HG02588 (cell line): Measurements from ENCODE around the gene TMC8.
A peak's percentile ranks its signal among the peaks of the same experiment; 100 is the strongest.
"Not testable (repeated sequence)": the region's sequence is repeated elsewhere in the genome, so short reads cannot be mapped to it uniquely, and the experiment has no call there.

Source experiments
- ATAC-seq: cut with Tn5 transposase; IDR thresholded peaks from one replicate; pipeline ENCODE4 v1.9.1; 2021; ENCODE audit warnings: mild to moderate bottlenecking, moderate library complexity; ENCODE audit not compliant: unreplicated experiment

The TMC8 gene

GRCh38 chr17:78133179-78133951 is 2.8 kb downstream of the TMC8 start:
- ATAC-seq, result no peak

DNA sequence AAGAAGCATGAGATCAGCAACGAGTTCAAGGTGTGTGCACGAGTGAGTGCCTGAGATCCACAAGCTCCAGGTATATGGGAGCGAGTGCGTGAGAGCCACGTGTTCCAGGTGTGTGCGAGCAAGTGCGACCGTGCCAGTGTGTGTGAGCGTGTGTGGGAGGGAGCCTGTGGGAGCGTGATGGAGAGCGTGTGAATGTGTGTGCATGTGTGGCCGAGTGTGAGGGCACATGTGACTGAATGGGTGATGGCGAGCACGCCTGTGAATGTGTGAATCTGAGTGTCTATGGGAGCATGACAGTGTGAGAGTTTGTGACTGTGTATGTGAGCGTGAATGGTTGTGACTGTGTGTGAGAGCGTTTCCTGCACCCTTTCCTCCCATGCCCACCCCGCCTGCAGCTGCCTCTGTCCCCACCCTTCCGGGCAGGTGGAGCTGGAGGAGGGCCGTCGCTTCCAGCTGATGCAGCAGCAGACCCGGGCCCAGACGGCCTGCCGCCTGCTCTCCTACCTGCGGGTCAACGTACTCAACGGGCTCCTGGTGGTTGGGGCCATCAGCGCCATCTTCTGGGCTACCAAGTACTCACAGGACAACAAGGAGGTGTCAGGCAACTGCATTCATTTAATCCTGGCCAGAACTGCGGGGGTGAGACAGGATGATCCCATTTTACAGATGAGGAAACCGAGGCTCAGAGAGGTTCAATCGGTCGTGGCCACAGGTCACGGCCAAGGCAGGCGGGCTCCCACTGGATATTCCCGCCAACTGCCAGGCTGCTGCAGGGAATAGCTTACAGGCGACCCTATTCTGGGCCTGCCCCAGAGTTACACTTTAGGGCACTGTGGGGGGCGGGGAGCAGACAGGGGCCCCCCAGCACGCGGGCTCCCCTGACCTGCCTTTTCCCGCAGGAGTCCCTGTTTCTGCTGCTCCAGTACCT is 3.7 kb downstream of the TMC8 start:
- no peak for ATAC-seq

DNA sequence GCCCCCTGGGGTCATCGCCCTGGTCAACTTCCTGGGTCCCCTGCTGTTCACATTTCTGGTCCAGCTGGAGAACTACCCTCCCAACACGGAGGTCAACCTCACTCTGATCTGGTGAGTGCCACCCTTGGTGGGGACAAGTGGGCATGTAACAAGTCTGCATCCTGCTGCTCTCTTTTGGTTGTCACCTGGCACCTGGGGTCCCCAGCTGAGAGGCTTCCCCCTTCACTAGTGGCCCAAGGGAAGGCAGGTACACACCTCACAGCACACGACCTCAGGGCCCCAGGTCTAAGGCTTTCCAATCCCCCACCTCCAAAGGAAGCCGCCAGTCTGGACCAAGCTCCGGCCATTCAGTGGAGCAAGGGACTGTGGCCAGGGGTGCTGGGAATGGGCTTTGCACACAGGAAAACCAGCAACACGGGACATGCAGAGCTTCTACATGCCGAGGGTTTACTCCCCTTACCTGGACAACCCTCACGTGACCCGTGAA is 4.4 kb downstream of the TMC8 start:
- ATAC-seq, result no peak

- no peak for ATAC-seq
Measured at GRCh38 chr17:78135858-78136500, 5.4 kb downstream of the TMC8 start.

DNA sequence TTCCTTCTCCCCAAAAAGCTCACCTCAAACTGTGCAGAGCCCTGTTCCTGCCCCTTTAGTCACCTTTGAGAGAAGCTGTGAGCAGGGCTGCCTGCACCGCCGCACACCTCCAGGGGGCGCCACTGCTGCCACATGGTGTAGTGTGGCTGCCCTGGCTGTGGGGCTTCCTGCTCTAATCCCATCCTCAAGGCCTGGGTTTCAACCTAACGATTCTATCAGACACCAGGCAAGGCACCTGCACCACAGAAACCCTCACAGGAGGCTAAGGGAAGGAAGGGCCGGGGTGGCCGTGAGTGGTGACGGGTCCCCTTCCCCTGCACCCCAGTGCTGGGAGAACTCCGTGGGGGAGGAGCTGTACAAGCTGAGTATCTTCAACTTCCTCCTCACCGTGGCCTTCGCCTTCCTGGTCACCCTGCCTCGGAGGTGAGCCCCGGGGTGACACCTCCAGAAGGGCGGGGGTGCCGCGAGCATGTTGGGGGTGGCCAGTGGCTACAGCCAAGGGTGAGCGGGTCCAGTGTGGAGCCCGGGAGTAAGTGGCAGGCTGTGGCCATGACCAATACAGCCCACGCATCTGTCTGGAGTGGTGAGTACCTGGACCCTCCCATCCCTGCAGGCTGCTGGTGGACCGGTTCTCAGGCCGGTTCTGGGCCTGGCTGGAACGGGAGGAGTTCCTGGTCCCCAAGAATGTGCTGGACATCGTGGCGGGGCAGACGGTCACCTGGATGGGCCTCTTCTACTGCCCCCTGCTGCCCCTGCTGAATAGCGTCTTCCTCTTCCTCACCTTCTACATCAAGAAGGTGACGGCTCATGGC is 7.0 kb downstream of the TMC8 start:
- ATAC-seq, result no peak

DNA sequence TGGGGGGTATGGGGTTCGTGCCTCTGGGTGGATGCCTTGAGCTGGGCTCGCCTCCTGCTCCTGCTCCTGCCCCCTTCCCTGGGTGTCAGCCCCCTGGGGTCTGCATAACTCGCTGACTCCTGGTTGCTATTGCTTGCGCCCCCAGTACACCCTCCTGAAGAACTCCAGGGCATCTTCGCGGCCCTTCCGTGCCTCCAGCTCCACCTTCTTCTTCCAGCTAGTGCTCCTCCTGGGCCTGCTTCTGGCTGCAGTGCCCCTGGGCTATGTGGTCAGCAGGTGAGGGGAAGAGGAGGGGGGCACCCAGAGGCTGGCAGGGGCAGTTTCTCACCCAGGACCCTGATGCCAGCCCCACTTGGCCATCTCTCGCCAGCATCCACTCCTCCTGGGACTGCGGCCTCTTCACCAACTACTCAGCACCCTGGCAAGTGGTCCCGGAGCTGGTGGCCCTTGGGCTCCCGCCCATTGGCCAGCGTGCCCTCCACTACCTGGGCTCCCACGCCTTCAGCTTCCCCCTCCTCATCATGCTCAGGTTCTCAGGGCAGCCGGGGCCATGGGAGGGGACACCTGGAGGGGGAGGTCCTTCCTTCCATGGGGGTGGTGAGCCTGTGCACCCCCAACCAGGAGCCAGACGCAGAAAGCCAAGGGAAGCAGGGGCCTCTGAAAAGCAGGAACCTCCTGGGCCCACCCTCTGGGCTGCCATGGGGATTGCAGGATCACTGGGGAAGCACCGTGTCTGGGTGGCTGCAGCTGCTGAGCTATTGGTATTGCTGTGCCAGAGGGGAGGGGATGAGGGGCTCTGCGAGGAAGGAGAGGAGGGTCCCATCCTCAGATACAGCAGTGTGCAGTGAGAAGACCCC is 7.9 kb downstream of the TMC8 start:
- no peak for ATAC-seq

DNA sequence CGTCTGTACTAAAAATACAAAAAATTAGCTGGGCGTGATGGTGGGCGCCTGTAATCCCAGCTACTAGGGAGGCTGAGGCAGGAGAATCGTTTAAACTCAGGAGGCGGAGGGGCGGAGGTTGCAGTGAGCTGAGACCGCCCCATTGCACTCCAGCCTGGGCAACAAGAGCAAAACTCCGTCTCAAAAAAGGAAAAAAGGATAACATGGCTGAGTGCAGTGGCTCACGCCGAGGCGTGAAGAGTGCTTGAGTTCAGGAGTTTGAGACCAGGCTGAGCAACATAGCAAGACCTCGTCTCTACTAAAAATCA is 9.2 kb downstream of the TMC8 start:
- not testable (repeated sequence) for ATAC-seq

DNA sequence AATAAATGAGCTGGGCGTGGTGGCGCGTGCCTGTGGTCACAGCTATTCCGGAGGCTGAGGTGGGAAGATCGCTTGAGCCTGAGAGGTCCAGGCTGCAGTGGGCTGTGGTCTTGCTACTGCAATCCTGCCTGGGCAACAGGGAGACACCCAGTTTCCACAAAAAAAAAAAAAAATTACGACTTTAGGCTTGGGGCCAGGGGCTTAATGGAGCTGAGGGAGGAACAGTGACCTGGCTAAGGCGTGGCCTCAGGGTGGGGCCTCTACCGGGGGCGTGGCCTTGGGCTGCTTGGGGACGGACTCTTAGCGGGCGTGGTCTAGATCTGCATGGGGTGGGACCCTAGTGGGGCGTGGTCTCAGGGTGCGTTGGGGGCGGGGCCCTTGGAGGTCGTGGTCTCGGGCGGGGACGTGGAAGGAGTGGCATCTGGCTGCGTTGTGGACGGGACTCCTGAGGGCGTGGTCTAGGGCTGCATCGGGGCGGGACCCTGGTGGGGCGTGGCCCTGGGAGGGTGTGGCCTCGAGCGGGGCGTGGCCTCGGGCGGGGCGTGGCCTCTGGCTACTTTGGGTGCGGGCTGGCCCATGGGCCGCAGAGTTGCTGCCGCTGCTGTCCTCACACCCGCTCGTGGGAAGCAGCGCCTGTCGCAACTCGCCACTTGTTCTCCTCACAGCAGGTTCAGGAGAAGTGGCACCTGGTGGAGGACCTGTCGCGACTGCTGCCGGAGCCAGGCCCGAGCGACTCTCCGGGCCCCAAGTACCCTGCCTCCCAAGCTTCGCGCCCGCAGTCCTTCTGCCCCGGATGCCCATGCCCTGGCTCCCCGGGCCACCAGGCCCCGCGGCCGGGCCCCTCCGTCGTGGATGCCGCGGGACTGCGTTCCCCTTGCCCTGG is 9.8 kb downstream of the TMC8 start:
- ATAC-seq, result peak; percentile 55

- no peak for ATAC-seq
Measured at GRCh38 chr17:78141437-78142118, 11.0 kb downstream of the TMC8 start.

DNA sequence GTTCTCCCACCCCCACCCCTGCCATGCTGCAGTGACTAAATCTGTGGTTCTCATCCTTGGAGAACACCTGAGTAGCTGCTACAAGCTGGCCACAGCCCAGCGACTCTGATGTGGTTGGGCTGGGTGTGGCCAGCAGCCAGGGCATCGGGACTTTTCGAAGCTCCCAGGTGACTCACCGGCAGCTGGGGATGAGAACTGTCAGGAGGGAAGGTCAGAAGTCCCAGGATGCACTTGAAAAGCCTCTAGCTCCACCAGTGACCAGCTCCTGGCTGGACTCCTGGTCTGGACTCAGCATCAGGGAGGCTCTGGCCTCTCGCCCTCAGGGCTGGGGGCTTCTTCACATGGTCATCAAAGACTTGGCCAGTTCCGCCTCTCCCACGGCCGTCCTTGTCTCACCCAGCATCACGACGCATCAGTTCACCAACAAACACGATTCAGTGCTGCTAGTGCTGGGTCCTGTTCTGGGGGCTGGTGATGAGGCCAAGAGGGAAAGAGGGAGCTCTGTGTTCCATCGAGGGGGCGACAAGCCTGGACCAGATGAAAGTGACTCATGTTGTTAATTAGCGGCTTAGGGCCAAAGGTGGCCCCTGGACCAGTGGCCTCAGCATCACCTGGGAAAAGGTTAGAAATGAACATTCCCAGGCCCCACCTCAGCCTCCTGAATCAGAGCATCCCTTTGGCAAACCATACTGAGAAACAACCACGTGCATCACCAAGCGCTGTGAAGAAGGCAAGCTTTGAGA is 11.7 kb downstream of the TMC8 start:
- no peak for ATAC-seq

GRCh38 chr17:78143214-78144146 is 12.9 kb downstream of the TMC8 start:
- ATAC-seq, result no peak

DNA sequence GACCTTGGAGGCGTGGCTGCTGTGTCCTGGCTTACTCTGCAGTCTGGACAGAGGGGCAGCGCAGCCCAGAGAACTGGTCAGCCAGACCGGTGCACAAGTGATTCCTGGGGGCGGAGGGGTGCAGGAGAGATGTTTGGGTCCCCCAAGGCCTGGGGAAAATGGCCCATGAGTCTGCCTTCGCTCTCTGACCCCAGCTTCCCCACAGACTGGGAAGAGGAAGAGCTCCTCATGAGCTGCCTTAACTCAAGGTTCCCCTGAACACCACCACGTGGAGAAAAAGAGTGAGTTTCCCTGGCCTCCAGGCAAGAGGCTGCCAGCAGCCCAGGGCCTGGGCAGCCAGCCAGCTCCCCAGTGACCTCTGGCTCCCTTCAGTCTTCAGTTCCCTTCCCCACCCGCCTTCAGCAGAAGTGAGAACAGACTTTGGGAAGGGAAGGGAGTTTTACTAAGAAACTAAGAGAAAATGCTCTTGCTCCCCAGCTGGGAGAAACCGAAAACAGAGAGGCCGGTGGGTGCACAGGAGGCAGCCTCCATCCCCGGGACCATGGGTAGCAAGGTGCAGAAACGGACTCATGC is 13.7 kb downstream of the TMC8 start:
- ATAC-seq, result no peak

DNA sequence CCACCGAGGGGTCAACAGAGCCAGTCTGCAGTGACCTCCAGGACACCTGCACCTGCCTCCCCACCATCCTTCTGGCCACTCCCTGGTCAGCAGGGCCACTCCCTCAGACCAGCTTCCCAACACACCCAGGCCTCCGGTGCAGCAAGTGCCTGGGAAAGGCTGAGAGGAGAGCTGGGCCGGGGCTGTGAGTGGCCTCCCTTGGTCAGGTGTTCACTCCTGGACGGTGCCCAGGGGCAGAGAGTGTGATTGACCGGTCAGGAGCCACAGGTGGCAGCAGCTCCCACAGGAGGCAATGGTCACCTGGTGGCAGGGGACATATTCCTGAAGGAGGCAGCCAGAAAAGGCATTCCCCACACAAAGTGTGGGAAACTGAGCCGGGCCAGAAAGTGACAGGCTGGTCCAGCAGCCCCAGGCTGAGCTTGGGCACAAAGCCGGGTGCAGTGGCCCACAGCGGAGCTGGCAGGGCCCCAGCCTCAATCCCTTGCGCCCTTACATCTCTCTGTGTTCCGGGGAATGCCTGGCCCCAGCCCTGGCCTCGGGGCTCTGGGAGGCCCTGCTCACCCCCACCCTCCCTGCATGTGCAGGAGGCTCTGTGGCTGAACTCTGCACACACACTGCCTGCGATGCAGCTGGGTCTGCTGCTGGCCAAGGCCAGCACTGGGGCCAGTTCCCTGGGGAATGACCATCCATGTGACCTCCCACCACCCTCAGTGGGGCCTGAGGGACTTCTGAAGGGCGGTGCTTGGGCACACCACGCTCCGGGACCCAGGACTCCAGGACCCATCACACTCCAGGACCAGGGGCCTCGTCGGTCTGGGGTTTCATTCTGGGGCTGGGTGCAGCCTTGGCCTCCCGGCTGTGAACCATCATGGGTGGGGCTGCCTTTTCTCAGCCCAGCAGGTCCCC is 14.4 kb downstream of the TMC8 start:
- ATAC-seq, result no peak

GRCh38 chr17:78146471-78146869 is 15.9 kb downstream of the TMC8 start:
- no peak for ATAC-seq

DNA sequence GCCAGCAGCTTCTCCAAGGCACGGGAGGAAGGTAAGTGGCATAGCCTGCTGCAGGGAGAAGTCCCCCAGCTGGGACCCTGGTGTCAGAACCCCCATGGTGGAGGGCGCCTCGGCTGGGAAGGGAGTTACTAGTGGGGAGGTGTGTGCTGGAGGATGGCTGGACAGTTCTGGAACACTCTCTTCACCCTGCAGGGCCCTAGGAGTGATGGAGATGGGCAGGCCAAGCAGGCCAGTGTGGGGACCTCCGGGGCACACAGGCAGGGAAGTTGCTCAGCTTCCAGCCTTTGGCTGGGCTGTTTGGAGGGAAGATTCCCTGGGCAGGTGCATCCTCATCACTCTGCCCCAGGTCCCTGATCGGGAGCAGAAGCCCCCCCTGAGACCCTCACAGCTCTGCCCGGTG is 16.3 kb downstream of the TMC8 start:
- ATAC-seq, result no peak
